ENCODE data around the gene OR10G6.
A peak's percentile ranks its signal among the peaks of the same experiment; 100 is the strongest.
"Not testable (repeated sequence)": the region's sequence is repeated elsewhere in the genome, so short reads cannot be mapped to it uniquely, and the experiment has no call there.

The OR10G6 gene, protein sequence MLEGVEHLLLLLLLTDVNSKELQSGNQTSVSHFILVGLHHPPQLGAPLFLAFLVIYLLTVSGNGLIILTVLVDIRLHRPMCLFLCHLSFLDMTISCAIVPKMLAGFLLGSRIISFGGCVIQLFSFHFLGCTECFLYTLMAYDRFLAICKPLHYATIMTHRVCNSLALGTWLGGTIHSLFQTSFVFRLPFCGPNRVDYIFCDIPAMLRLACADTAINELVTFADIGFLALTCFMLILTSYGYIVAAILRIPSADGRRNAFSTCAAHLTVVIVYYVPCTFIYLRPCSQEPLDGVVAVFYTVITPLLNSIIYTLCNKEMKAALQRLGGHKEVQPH

DNA sequence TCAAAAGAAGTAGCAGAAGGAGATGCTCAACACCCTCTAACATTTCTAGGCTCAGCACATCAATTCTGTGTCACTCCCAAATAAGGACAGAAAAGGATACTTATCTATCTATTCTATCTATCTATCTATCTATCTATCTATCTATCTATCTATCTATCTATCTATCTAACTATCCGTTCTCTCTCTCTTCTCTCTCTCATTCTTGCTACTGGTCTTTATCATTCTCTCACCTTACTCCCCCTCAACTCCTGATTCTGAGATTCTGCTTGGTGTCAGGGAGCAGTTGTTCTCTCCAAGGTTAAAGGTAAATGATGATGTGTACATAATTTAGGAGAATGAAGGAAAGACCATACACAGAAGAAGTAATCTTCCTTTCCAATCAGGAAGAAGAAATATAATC is at the start of gene OR10G6:
Gene OR10G6, minus strand, starts transcription at position 43 of the 400 bp plus-strand sequence. Its CDS starts 0 bp downstream, at position 43.
- no peak for DNase-seq

DNA sequence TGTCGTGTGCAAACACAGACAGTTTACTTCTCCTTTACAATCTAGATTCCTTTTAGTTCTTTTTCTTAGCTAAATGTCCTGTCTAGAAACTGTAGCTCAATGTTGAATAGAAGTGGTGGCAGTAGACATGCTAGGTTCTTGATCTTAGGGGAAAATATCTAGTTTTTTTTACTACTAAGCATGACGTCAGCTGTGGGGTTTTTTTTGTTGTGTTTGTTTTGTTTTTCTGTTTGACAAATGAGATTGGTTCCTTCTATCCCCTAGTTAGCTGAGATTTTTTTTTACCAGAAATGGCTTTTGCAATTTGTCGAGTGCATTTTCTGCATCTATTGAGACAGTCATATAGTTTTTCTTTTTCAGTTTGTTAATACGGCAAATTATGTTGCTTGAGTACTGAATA is 48.5 kb upstream of the OR10G6 start:
- DNase-seq = no peak

DNA sequence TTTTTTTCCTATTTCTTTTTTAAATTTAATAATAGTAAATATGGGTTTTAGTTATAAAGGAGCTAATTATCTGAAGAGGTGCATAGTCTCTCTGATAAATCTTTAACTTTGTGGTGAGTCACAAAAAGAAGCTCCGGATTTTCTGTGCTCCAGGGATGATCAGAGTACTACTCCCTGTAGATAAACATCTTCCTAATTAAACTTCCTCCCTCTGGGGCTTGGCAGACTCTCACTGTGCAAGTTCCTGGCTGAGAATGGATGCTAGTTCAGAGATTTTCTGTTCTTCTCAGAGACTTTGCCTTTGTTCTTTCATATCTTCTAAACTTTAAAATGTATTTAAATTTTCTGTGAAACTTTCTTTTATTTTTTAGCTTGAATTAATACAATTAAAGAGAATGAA is 46.3 kb upstream of the OR10G6 start, which contains the start of gene OR10G7:
Gene OR10G7, minus strand, starts transcription at position 72 of the 400 bp plus-strand sequence. CDS start 2,324 bp downstream, outside the sequence.
- DNase-seq = peak; percentile 40

DNA sequence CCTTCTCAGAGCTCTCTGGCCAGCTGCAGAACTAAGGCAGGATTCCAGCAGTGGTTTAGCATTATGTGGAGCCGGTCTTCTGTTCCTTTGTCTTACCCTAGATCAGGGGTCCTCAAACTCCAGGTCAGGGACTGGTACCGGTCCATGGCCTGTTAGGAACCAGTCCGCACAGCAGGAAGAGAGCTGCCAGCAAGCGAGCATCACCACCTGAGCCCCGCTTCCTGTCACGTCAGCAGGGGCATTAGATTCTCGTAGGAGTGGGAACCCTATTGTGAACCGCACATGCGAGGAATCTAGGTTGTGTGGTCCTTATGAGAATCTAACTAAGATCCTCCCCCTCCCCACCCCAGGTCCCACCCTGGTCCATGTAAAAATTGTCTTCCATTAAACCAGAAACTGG is 44.6 kb upstream of the OR10G6 start:
- no peak for DNase-seq

DNA sequence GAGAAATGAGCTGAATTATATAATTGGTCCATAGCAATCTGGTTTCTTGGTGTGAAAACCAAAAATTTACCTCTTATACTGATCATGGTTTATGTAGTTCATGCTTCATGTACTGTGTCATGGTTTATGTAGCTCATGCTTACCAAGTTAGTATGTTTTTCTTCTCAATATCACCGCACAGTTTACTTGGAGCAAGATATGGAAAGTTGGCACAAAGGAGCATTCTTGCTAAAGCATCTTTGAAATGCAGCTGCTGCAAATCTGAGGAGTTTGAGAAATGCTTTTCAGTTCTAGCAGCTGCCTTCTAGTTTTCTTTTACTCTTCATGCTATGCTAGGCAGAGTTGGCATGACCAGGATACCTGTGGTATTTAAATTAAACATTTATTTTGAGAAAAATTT is 41.7 kb upstream of the OR10G6 start:
- no peak for DNase-seq

DNA sequence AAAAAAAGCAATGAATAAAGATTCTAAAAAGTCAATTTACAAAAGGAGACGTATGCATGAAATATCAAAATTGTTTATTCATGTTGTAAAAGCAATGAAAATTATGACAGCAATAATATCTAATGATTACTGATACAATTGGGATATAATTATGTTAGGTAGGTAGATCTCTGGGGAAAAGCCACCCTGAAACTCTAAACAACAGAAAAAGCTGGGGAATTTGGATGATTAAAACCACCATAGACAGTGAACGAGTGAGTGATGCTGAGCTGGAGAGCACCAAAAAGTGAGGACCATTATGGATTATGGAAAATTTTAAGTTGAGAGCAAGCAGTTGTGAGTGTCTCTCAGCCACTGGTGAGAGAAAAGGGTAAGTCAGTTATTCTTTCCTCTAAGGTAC is 31.5 kb upstream of the OR10G6 start, which contains the start of gene OR10G8:
Gene OR10G8, plus strand, starts transcription at position 301 of the 400 bp plus-strand sequence. CDS start 2,825 bp downstream, outside the sequence.
- no peak for DNase-seq

DNA sequence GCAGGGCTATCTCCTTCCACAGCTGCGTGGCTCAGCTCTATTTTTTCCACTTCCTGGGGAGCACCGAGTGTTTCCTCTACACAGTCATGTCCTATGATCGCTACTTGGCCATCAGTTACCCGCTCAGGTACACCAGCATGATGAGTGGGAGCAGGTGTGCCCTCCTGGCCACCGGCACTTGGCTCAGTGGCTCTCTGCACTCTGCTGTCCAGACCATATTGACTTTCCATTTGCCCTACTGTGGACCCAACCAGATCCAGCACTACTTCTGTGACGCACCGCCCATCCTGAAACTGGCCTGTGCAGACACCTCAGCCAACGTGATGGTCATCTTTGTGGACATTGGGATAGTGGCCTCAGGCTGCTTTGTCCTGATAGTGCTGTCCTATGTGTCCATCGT is 20.9 kb upstream of the OR10G6 start:
- DNase-seq = not testable (repeated sequence)

DNA sequence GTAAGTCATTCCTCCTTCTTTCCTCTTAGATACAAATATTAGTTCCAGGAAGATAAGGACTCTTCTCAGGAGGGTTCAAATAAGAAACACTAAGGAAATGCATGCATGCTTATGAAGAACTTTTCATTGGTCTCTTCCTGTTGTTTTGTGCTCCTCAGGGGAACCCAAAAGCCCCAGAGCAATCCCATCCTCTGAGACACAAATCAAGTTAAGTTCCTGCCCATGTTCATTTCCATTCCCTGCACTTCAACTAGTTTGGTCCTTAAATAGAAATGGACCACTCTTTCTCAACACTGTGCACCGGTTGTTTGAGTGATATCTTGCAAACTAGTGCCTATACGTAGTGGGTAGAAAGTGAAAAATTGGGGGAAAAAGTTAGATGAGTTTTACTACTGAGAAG is 17.7 kb upstream of the OR10G6 start, which contains the start of gene OR10G4:
Gene OR10G4, plus strand, starts transcription at position 301 of the 400 bp plus-strand sequence. CDS start 2,578 bp downstream, outside the sequence.
- DNase-seq = no peak

DNA sequence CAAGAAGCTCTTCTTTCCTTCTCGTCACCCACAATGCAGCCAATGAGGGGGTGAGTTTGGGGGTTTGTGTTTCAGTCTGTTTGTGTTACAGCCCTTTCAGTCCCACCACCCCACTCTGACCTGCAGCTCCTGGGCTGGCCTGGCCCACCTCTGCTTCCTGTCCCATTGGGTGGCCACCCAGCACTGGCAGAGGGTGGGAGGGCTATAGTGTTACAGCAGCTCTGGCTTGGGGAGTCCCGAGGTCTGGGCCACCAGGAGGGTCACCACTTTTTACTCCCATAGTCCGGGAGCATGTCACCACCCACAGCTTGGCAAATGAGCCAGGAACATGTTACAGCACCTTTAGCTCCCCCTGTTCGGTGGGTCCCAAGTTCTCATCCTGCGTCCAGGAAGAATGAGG is 15.7 kb downstream of the OR10G6 start:
- no peak for DNase-seq

DNA sequence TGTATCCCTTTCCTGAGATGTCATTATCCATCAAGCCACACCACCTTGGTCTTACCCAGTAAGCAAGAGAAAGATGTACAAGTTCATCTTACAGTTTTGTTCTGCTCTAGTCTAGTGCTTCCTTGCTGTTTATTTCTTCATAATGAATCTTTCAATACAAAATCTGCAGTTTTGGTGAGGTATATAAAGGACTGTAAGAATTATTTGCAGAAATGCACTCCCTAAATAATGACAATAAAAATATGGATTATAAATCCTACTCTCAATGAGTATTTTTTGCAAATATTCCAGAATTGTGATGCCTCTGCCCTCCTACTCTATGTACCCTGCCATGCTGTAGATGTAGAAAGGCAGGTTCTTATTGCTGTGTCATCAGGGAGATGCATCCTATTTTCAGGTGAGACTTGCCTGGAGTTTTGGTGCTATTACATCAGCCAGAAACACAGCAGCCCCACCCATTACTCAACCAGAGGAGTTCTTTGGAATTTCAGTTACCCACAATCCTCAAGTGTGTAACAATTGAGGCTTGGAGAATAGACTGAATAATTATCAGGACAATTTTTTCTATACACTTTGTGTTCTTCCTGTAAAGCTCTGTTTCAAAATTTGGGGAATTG is 17.1 kb downstream of the OR10G6 start, which contains the start of gene OR10S1:
Gene OR10S1, minus strand, starts transcription at position 51 of the 617 bp plus-strand sequence. CDS start 117 bp downstream, outside the sequence.
- no peak for DNase-seq

DNA sequence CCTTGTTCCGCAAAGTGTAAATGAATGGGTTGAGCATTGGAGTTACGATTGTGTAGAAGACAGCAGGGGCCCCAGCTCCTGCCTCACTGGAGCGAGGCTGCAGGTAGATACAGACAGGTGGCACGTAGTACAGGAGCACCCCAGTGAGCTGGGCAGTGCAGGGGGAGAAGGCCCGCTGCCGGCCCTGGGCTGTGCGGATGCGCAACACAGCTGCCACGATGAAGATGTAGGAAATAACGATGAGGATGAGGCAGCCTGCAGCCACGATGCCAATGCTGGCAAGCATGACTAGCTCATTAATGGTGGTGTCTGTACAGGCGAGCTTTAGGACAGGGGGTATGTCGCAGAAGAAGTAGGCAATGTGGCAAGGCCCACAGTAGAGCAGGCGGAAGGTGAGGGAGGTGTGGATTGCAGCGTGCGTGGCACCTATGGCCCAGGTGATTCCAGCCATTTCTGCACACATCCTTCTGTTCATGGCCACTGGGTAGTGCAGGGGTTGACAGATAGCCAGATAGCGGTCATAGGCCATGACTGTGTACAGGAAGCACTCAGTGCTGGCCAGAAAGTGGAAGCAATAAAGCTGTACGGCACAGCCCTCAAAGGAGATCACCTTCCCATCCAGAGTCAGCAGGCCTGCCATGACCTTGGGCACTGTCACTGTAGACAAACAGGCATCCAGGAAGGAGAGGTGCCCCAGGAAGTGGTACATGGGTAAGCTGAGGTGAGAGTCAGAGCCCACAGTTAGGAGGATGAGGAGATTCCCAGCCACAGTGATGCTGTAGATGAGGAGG is 18.0 kb downstream of the OR10G6 start:
- no peak for DNase-seq

DNA sequence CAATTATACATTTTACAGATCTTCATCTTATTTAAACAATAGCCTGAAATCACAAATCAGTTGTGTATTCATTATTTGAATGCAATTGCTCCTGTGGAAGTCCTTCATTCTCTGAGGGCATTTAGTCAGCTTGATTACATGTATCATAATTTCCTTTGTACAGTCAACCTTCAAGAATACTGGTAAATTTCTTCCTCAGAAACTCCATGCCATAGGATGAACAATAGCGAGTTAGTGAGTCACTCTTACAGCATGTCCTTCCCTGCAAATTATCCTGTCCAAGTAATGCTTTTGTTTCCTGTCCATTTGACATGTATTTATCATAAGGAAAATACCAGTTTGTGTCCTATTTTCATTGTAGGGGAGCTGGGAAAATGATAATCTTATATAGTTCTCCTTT is 21.1 kb downstream of the OR10G6 start:
- peak; percentile 10 for DNase-seq

DNA sequence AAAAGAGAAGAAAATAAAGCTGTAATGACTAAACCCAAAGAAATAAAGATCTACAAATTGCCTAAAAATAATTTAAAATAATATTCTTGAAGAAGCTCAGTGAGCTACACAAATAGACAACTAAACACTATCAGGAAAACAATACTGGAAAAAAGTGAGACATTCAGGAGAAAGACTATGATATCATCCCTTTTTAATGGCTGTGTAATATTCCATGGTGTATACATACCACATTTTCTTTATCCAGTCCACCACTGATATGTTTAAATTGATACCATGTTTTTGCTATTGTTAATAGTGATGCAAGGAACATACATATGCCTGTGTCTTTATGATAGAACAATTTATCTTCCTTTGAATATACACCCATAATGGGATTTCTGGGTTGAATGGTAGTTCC is 38.2 kb downstream of the OR10G6 start:
- no peak for DNase-seq

DNA sequence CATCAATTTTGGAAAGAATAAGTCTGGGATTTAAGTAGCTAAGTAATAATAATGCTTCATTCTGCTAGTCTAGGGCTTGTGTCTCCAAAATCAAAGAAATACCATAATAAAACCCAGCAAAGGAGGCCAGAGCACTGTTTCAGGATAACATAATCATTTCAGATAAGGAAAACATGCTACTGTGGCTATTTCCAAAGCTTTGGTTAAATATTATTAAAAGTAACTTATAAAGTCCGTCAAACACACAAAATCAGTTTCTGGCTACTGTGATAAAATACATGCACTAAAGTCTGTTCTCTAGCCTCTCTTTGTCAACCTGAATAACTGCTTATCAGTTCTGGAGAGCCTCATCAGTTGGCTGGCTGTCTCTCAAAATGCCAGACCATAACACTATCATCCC is 49.8 kb downstream of the OR10G6 start:
- no peak for DNase-seq
